Cardiac fibroblast (primary cell): ENCODE measurements around the gene SCN5A.

Experiments
- DNase-seq, 2 donors: peaks; one replicate each; pipeline versions ENCODE4 v3.0.0 to v3.0.0-alpha.2; 2010; ENCODE audit warnings: low read depth in 2 of 2
- H3K4me3 ChIP-seq, 2 donors: replicated peaks in 1 of 2; 1 replicate in 1 of 2; 2 replicates in 1 of 2; pipeline ENCODE4 v1.5.1; 2011; ENCODE audit warnings: low read depth in 2 of 2, low read length in 2 of 2, mild to moderate bottlenecking in 2 of 2, moderate library complexity in 1 of 2
- TF ChIP-seq, protein P1 (sequence below): IDR thresholded peaks from one replicate; pipeline ENCODE4 v1.5.1; 2011; ENCODE audit warnings: low read depth, mild to moderate bottlenecking, low read length, inconsistent platforms

SCN5A gene

GRCh38 chr3:38647217-38647970 is 2.1 kb downstream of the SCN5A start:
- no peak overlapping the region for H3K4me3 ChIP-seq
- DNase-seq, result no peak
- TF ChIP-seq, protein P1, sequence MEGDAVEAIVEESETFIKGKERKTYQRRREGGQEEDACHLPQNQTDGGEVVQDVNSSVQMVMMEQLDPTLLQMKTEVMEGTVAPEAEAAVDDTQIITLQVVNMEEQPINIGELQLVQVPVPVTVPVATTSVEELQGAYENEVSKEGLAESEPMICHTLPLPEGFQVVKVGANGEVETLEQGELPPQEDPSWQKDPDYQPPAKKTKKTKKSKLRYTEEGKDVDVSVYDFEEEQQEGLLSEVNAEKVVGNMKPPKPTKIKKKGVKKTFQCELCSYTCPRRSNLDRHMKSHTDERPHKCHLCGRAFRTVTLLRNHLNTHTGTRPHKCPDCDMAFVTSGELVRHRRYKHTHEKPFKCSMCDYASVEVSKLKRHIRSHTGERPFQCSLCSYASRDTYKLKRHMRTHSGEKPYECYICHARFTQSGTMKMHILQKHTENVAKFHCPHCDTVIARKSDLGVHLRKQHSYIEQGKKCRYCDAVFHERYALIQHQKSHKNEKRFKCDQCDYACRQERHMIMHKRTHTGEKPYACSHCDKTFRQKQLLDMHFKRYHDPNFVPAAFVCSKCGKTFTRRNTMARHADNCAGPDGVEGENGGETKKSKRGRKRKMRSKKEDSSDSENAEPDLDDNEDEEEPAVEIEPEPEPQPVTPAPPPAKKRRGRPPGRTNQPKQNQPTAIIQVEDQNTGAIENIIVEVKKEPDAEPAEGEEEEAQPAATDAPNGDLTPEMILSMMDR, result no peak

DNA sequence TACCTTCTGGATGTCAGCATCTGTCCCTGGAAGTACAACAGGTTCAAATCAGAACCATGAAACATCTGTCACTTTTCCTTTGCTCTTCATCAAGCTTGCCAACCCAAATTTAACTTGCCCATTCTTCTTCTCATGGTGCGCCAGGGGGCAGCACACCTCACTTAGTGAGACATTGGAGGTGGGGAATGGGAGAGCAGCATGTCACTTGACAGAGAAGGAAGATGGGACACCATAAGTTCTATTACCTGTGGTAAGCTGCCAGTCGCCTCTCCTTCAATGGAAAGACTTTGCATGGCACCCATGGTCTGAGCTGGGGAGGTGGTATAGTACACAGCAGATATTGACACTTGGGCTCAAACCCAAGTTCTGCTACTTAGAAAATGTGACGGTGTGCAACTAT is 2.9 kb downstream of the SCN5A start:
- H3K4me3 ChIP-seq, result no peak overlapping the region
- DNase-seq, result peak; percentile 39 to 56
- TF ChIP-seq, protein P1, result peak; percentile 40

- DNase-seq, result no peak
- TF ChIP-seq, protein P1, result no peak
- no peak overlapping the region for H3K4me3 ChIP-seq
Observed at GRCh38 chr3:38646062-38646461, 3.4 kb downstream of the SCN5A start.

- TF ChIP-seq, protein P1, result no peak
- no peak for DNase-seq
- H3K4me3 ChIP-seq, result no peak overlapping the region
Observed at GRCh38 chr3:38645601-38646000, 3.9 kb downstream of the SCN5A start.

DNA sequence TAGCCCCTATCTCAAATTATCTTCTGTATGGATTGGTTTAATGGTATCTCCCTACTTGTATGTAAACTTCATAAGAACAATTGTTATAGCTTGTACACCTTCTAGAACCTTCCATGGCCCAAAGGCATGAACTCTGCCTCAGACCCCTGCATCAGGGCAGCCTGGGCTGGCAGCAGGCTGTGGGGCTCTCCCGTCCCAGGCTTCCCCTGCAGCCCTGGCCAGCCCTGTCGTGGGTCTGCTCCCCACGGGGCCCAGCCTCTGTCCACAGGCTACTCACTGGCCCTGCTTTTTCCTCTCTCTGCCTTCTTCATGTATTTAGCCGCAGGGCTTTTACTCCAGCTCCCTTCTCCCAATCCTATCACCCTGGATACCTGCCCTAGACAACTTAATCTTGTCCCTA is 4.4 kb downstream of the SCN5A start:
- DNase-seq, result no peak
- TF ChIP-seq, protein P1, result no peak
- H3K4me3 ChIP-seq, result no peak overlapping the region

DNA sequence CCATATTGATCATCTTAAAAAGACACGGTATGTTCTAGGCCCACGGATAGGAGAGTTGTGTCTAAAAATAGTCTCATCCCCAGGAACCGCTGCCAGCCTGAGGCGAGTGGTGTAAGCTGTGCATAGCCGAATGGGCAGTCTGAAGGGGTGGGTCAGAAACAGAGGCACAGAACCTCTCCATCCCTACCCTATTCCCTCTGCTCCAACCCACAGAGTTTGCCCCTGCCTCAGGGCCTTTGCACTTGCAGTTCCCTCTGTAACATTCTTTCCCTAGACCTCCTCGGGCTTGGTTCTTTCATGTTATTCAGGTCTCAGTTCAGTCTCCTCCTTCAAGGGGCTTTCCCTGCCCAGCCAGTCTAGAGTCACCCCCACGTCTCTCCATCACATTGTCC is 4.8 kb downstream of the SCN5A start:
- TF ChIP-seq, protein P1, result no peak

More for the DNA sequence above, 4.8 kb downstream of the SCN5A start:
- H3K4me3 ChIP-seq, result no peak overlapping the region
- DNase-seq, result no peak
